Erythroblast (primary cell): Measurements from ENCODE around the gene CCR5.
"Not testable (repeated sequence)": the region's sequence is repeated elsewhere in the genome, so short reads cannot be mapped to it uniquely, and the experiment has no call there.

Experiments used
- GATA1 ChIP-seq: IDR thresholded peaks from 2 replicates; pipeline ENCODE4 v1.6.1; 2011; ENCODE audit warnings: low read depth, mild to moderate bottlenecking, control low read depth, low read length, moderate library complexity
- POLR2A ChIP-seq: IDR thresholded peaks from 2 replicates; pipeline ENCODE4 v1.6.1; 2011; ENCODE audit warnings: mild to moderate bottlenecking, low read length

- TF ChIP-seq POLR2A, GATA1: not testable (repeated sequence)
These were observed 20.8 kb downstream of the CCR5 start for GRCh38 chr3:46391526-46391925.
